Measurements from ENCODE around the gene KYAT1. TPM values are rescaled to one million over a fixed set of nuclear protein-coding genes. Genes with fewer than 3 reads are reported as not detected.

KYAT1 gene
- total RNA-seq, 3 donors from 2014 or later: 1.9 to 6.4 (median 2.9) TPM

GRCh38 chr9:128916745-128917144 lies 35.0 kb upstream of the KYAT1 start:
- ATAC-seq (no peak), DNase-seq (no peak)
- intact Hi-C loops (cut with DNase I, micrococcal nuclease): no loop called here
- H3K36me3 ChIP-seq (ENCODE audit: low read depth): no peaks in the 10 kb centered on the region
- H3K4me3 ChIP-seq: no peak overlapping the region
- H3K4me1 ChIP-seq (ENCODE audit: low read depth): peaks cover 14% of the 10 kb centered on the region
- no peaks in the 10 kb centered on the region for H3K9me3 ChIP-seq
- no peak for TF ChIP-seq CTCF (IDR thresholded peaks at IDR 0.05)

DNA sequence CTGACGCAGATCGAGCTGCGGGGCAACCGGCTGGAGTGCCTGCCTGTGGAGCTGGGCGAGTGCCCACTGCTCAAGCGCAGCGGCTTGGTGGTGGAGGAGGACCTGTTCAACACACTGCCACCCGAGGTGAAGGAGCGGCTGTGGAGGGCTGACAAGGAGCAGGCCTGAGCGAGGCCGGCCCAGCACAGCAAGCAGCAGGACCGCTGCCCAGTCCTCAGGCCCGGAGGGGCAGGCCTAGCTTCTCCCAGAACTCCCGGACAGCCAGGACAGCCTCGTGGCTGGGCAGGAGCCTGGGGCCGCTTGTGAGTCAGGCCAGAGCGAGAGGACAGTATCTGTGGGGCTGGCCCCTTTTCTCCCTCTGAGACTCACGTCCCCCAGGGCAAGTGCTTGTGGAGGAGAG lies 34.5 kb upstream of the KYAT1 start:
- Histone ChIP-seq H3K9me3 (no peaks in the 10 kb centered on the region), H3K4me3 (no peak overlapping the region), H3K36me3 (ENCODE audit: low read depth) (no peaks in the 10 kb centered on the region), H3K4me1 (ENCODE audit: low read depth) (peaks cover 14% of the 10 kb centered on the region)
- no peak for DNase-seq
- ATAC-seq: no peak
- intact Hi-C loops (cut with DNase I, micrococcal nuclease): no loop called here
- no peak for TF ChIP-seq CTCF (IDR thresholded peaks at IDR 0.05)

- peaks cover 14% of the 10 kb centered on the region for H3K4me1 ChIP-seq (ENCODE audit: low read depth)
- ATAC-seq: no peak
- no peaks in the 10 kb centered on the region for H3K36me3 ChIP-seq (ENCODE audit: low read depth)
These were observed 32.4 kb upstream of the KYAT1 start for GRCh38 chr9:128913995-128914772.

DNA sequence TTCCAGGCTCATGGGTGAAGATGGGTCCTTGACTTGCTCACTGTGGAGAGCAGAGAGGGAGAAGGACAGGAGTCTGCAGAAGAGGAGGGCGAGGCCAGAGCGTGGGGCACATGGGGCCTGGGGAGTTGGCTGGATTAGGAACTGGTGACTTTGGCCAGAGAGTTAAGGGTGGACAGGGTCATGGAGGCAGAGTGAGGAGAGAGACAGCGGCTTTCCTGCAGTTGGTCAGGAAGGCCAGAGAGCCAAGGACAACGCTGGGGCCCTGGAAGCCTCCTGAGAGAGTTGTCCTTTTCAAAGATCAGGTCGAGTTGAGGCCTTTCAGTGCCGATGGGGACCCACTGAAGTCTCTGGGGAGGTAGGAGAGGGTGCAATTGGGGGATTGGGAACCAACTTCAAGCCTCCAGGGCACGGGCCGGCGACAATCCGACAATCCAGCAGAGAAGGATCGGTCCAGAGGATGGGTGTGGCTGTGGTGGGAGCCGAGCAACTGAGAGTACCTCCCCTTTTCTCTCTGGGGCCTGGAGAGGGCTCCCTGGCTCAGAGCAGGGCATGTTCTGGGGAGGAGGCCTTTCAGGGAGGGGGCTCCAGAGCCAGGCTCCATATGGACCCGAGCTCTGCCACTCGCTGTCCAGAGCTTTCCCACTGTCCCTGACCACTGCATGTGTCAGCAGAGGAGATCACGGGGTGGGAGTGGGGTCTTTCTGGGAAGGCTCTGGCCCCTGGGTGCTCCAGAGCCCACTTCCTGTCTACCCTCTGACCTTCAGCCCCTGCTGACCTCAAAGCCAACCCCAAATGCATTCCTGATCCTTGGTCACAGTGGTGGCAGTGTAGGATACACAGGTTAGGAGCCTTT lies 31.5 kb upstream of the KYAT1 start:
- ATAC-seq: no peak
- no peak for DNase-seq
- H3K4me3 ChIP-seq: no peak overlapping the region
- H3K36me3 ChIP-seq (ENCODE audit: low read depth): no peaks in the 10 kb centered on the region
- no peaks in the 10 kb centered on the region for H3K9me3 ChIP-seq
- no peak for TF ChIP-seq CTCF (IDR thresholded peaks at IDR 0.05)
- intact Hi-C loops (cut with DNase I, micrococcal nuclease): no loop called here
- peaks cover 14% of the 10 kb centered on the region for H3K4me1 ChIP-seq (ENCODE audit: low read depth)

More at GRCh38 chr9:128913995-128914772, 32.4 kb upstream of the KYAT1 start:
- no peak for DNase-seq
- intact Hi-C loops (cut with DNase I, micrococcal nuclease): no loop called here
- Histone ChIP-seq H3K9me3 (no peaks in the 10 kb centered on the region), H3K4me3 (no peak overlapping the region)
- no peak for TF ChIP-seq CTCF (IDR thresholded peaks at IDR 0.05)

GRCh38 chr9:128912270-128912853 lies 30.6 kb upstream of the KYAT1 start:
- intact Hi-C loops (cut with DNase I, micrococcal nuclease): no loop called here
- Histone ChIP-seq H3K36me3 (ENCODE audit: low read depth) (peaks cover 7% of the 10 kb centered on the region), H3K4me3 (no peak overlapping the region), H3K4me1 (ENCODE audit: low read depth) (peaks cover 14% of the 10 kb centered on the region), H3K9me3 (no peaks in the 10 kb centered on the region)
- TF ChIP-seq CTCF (IDR thresholded peaks at IDR 0.05): no peak
- ATAC-seq (no peak), DNase-seq (no peak)

All from mucosa of descending colon (tissue), 3 donors.